HCT116 (cell line): ENCODE measurements around the gene SSR1. TPM values are rescaled to one million over a fixed set of nuclear protein-coding genes. Genes with fewer than 3 reads are reported as not detected.

Experiments
- ATAC-seq: fragments of 200-7000 bp; cut with Tn5 transposase; 2 replicates; pipeline ENCODE4 v1.9.1; 2020; ENCODE audit warnings: mild to moderate bottlenecking, moderate library complexity
- BruUV-seq: library from RNA; stranded (reverse); fragments of 400-500 nt; replicated peaks from 2 replicates; lab custom pipeline; 2021; lab: Mats Ljungman, UMichigan
- CTCF ChIA-PET: fragments of 300-600 bp; sonication (Branson Sonifier 250); formaldehyde crosslinking; loops from one replicate; lab custom pipeline; 2021; ENCODE audit warnings: antibody characterized with exemption; lab: Charles Lee
- POLR2A ChIA-PET: fragments of 300-600, 350-600 bp; sonication (Branson Sonifier 250); formaldehyde crosslinking; loops from one replicate; lab custom pipeline; 2021; ENCODE audit warnings: antibody characterized with exemption; lab: Charles Lee
- RAD21 ChIA-PET, 2 experiments: fragments of 300-600 bp; sonication (Branson Sonifier 250); formaldehyde crosslinking; loops; one replicate each; lab custom pipeline; 2023; ENCODE audit warnings: low total read pairs in 2 of 2; ENCODE audit not compliant: uncharacterized antibody in 2 of 2, unreplicated experiment in 2 of 2, low non-redundant PET in 1 of 2; lab: Charles Lee
- DNase-seq: peaks from one replicate; pipeline ENCODE4 v3.0.0-alpha.2; 2010; ENCODE audit warnings: low read depth, low spot score
- H2AFZ ChIP-seq: fragments of 200-600 bp; shearing (Covaris generic), sonication (generic); 2 replicates; pipeline ENCODE4 v1.6.1; 2017; ENCODE audit warnings: low read depth, mixed run types, mixed read lengths, antibody characterized with exemption, low read length; ENCODE audit not compliant: poor library complexity, severe bottlenecking
- H3K27ac ChIP-seq: 2 replicates; pipeline ENCODE4 v1.5.1; 2012; ENCODE audit warnings: low read depth, low read length
- H3K27me3 ChIP-seq: fragments of 200-600 bp; sonication (generic); 2 replicates; pipeline ENCODE4 v1.6.1; 2016; ENCODE audit warnings: mixed run types, low read length, mixed read lengths; ENCODE audit not compliant: insufficient read depth
- H3K36me3 ChIP-seq, 2 experiments: fragments of 200-500 bp in 1 of 2; fragments of 200-600 bp in 1 of 2; sonication (Bioruptor generic) in 1 of 2; sonication (generic) in 1 of 2; 2 replicates each; pipeline versions ENCODE4 v1.5.1 to v1.6.1; 2014 to 2016; ENCODE audit warnings: low read length in 2 of 2, inconsistent platforms in 1 of 2, mixed read lengths in 1 of 2, mixed run types in 1 of 2; ENCODE audit not compliant: insufficient read depth in 2 of 2, control insufficient read depth in 1 of 2
- H3K4me1 ChIP-seq, 2 experiments: fragments of 200-600 bp in 1 of 2; sonication (generic) in 1 of 2; 2 replicates each; pipeline versions ENCODE4 v1.5.1 to v1.6.1; 2012 to 2017; ENCODE audit warnings: low read length in 2 of 2, inconsistent platforms in 1 of 2, mild to moderate bottlenecking in 1 of 2, mixed read lengths in 1 of 2, mixed run types in 1 of 2, moderate library complexity in 1 of 2; ENCODE audit not compliant: insufficient read depth in 2 of 2, control insufficient read depth in 1 of 2
- H3K4me2 ChIP-seq: fragments of 200-600 bp; sonication (generic); 2 replicates; pipeline ENCODE4 v1.6.1; 2017; ENCODE audit warnings: mixed run types, low read length, mixed read lengths
- H3K4me3 ChIP-seq, 2 experiments: fragments of 200-600 bp in 1 of 2; sonication (generic) in 1 of 2; replicated peaks in 1 of 2; 2 replicates each; pipeline ENCODE4 v1.5.1; 2011 to 2016; ENCODE audit warnings: low read length in 2 of 2, control low read depth in 1 of 2, low read depth in 1 of 2, mild to moderate bottlenecking in 1 of 2, mixed read lengths in 1 of 2, mixed run types in 1 of 2
- H3K79me2 ChIP-seq: fragments of 200-600 bp; sonication (generic); 2 replicates; pipeline ENCODE4 v1.6.1; 2017; ENCODE audit warnings: mild to moderate bottlenecking, mixed run types, low read length, moderate library complexity, mixed read lengths; ENCODE audit not compliant: insufficient read depth
- H3K9ac ChIP-seq: fragments of 200-600 bp; sonication (generic); 2 replicates; pipeline ENCODE4 v1.6.1; 2016; ENCODE audit warnings: low read length, mixed read lengths
- H3K9me2 ChIP-seq: fragments of 200-600 bp; sonication (generic), shearing (Covaris generic); 2 replicates; pipeline ENCODE4 v1.6.1; 2017; ENCODE audit warnings: mixed run types, mild to moderate bottlenecking, moderate library complexity; ENCODE audit not compliant: insufficient read depth
- H3K9me3 ChIP-seq, 2 experiments: fragments of 200-500 bp in 1 of 2; fragments of 200-600 bp in 1 of 2; sonication (Bioruptor generic) in 1 of 2; sonication (generic) in 1 of 2; 2 replicates each; pipeline ENCODE4 v1.6.1; 2014 to 2017; ENCODE audit warnings: low read length in 2 of 2, mixed read lengths in 2 of 2, inconsistent platforms in 1 of 2, low read depth in 1 of 2, mild to moderate bottlenecking in 1 of 2, mixed run types in 1 of 2, moderate library complexity in 1 of 2; ENCODE audit not compliant: control insufficient read depth in 1 of 2, insufficient read depth in 1 of 2
- H4K20me1 ChIP-seq: fragments of 200-600 bp; sonication (generic), shearing (Covaris generic); 2 replicates; pipeline ENCODE4 v1.6.1; 2017; ENCODE audit warnings: mixed run types, mild to moderate bottlenecking, moderate library complexity; ENCODE audit not compliant: insufficient read depth
- EGR1 ChIP-seq: IDR thresholded peaks from 2 replicates; pipeline ENCODE4 v1.6.1; 2012; ENCODE audit warnings: low read depth
- ELF1 ChIP-seq: IDR thresholded peaks from 2 replicates; pipeline ENCODE4 v1.6.1; 2012; ENCODE audit warnings: low read depth, borderline replicate concordance
- EZH2 ChIP-seq: fragments of 200-600 bp; sonication (generic); IDR thresholded peaks from 2 replicates; pipeline ENCODE4 v1.6.1; 2017; ENCODE audit warnings: antibody characterized with exemption, mixed run types
- EZH2phosphoT487 ChIP-seq: fragments of 200-600 bp; IDR thresholded peaks from 2 replicates; pipeline ENCODE4 v1.6.1; 2018; ENCODE audit warnings: antibody characterized with exemption, borderline replicate concordance
- FOSL1 ChIP-seq: IDR thresholded peaks from 2 replicates; pipeline ENCODE4 v1.6.1; 2012; ENCODE audit warnings: low read depth
- POLR2AphosphoS5 ChIP-seq: IDR thresholded peaks from 2 replicates; pipeline ENCODE4 v1.6.1; 2011; ENCODE audit warnings: mild to moderate bottlenecking, low read depth, low read length, moderate library complexity
- SIN3A ChIP-seq: IDR thresholded peaks from 2 replicates; pipeline ENCODE4 v1.6.1; 2012; ENCODE audit warnings: low read depth
- TCF7L2 ChIP-seq: IDR thresholded peaks from 2 replicates; pipeline ENCODE4 v1.7.0; 2011; ENCODE audit warnings: borderline replicate concordance, inconsistent platforms; ENCODE audit not compliant: insufficient read depth, insufficient read length; ENCODE audit errors: extremely low read depth
- YY1 ChIP-seq: IDR thresholded peaks from 2 replicates; pipeline ENCODE4 v1.6.1; 2011; ENCODE audit warnings: low read length, low read depth, moderate library complexity, mild to moderate bottlenecking; ENCODE audit not compliant: insufficient replicate concordance; ENCODE audit errors: extremely low read depth
- ZFX ChIP-seq: fragments of 450-650 bp; IDR thresholded peaks from 2 replicates; pipeline ENCODE4 v1.6.1; 2017
- ZNF274 ChIP-seq: fragments of 200-500 bp; sonication (Bioruptor generic); IDR thresholded peaks from 2 replicates; pipeline ENCODE4 v1.6.1; 2014; ENCODE audit warnings: mild to moderate bottlenecking, low read depth, low read length, inconsistent platforms
- intact Hi-C: fragments of 100-400 bp; cut with micrococcal nuclease; formaldehyde crosslinking; loops from 2 replicates; pipeline ENCODE4 v1.10.0; 2022
- total RNA-seq: library from RNA; stranded (reverse); gene quantifications from one replicate; pipeline ENCODE4 v1.2.1, GENCODE V29; 2021; ENCODE audit not compliant: unreplicated experiment
- TF ChIP-seq, protein P1 (sequence below): IDR thresholded peaks from 2 replicates; pipeline ENCODE4 v1.6.1; 2012
- TF ChIP-seq, protein P2 (sequence below), 3 experiments: fragments of 200-600 bp in 1 of 3; sonication (generic) in 1 of 3; IDR thresholded peaks in 2 of 3; conservative IDR thresholded peaks in 1 of 3; 2 replicates each; pipeline ENCODE4 v1.5.1; 2012 to 2017; ENCODE audit warnings: low read depth in 2 of 3, low read length in 2 of 3, antibody characterized with exemption in 1 of 3, borderline replicate concordance in 1 of 3, control low read depth in 1 of 3, mild to moderate bottlenecking in 1 of 3, mixed read lengths in 1 of 3, mixed run types in 1 of 3, moderate library complexity in 1 of 3; ENCODE audit not compliant: insufficient read depth in 1 of 3
- TF ChIP-seq, protein P3 (sequence below): IDR thresholded peaks from 2 replicates; pipeline ENCODE4 v1.6.1; 2012; ENCODE audit warnings: low read depth

SSR1 gene
- total RNA-seq, 1 experiment from 2014 or later = 127 TPM

DNA sequence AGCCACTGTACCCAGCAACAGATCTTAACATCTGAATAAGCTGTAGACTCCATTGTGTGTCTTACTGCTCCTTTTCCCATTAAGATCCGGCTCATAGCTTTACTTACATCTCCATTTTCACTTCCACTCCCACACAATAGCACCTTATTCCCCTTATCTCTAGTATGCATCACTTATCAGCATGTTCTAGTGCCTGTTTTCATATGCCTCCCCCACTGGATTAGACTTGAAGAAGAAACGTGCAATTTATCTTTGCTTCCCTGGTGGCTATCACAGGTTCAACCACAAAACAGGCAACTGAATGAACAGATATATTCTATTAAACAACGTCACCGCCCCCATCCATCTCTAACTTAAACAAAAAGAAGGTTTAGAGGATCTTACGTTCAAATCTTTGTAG is 12.1 kb downstream of the SSR1 start:
- H3K4me1 ChIP-seq = no peaks in the 10 kb centered on the region
- peaks cover 53 to 70% of the 10 kb centered on the region in 2 experiments for H3K36me3 ChIP-seq
- intact Hi-C loops = no loop called here
- H3K27me3 ChIP-seq = no peaks in the 10 kb centered on the region
- ATAC-seq (no peak), DNase-seq (no peak)
- H3K9me2 ChIP-seq = no peaks in the 10 kb centered on the region
- ChIA-PET RAD21 (no interaction called here), POLR2A (no interaction called here), CTCF (no interaction called here)
- no peak overlapping the region for H3K9ac ChIP-seq
- no peak overlapping the region for H3K4me3 ChIP-seq
- H3K79me2 ChIP-seq = peaks cover 81% of the 10 kb centered on the region
- H2AFZ ChIP-seq = no peak overlapping the region
- H3K4me2 ChIP-seq = no peak overlapping the region
- no TSS peak for BruUV-seq
- TF ChIP-seq POLR2AphosphoS5 (no peak), SIN3A (no peak), ZFX (no peak), TCF7L2 (no peak), ELF1 (no peak), EZH2phosphoT487 (no peak), FOSL1 (no peak), EGR1 (no peak)
- H3K27ac ChIP-seq = no peak overlapping the region
- H4K20me1 ChIP-seq = peaks cover 3% of the 10 kb centered on the region; the same call in 1 of the 2 replicates
- H3K9me3 ChIP-seq = no peaks in the 10 kb centered on the region

DNA sequence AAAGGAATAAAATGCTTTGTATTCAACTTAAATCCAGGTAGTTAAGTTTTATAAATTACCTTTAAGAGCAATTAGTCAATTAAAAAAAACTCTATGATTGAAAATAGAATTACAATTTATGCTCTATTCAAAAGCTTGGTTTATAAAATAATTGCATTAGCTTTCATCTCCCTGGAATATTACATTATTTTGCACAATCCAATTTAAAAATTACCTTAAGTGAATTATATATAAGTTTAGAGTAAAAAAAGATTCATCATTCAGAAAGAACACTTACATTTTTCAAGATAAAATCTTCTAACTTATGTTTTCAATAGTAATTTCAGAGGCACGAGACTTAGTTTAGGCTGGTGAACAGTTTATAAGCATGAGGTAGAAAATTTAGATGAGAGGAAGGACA is 14.9 kb downstream of the SSR1 start:
- intact Hi-C loops = loop anchor here (5.0 kb wide), 1 partner anchor 104 kb away; no protein-coding TSS in a partner anchor
- Histone ChIP-seq H3K4me1 (no peaks in the 10 kb centered on the region), H3K9me2 (no peaks in the 10 kb centered on the region), H3K27ac (no peak overlapping the region), H4K20me1 (peaks cover 3% of the 10 kb centered on the region; the same call in 1 of the 2 replicates), H3K36me3 (peaks cover 49 to 73% of the 10 kb centered on the region in 2 experiments), H3K79me2 (peaks cover 73% of the 10 kb centered on the region), H2AFZ (no peak overlapping the region), H3K9me3 (no peaks in the 10 kb centered on the region), H3K4me2 (no peak overlapping the region), H3K4me3 (no peak overlapping the region), H3K27me3 (no peaks in the 10 kb centered on the region), H3K9ac (no peak overlapping the region)
- no peak for ATAC-seq
- DNase-seq = no peak
- RAD21 ChIA-PET = no interaction called here
- no TSS peak for BruUV-seq
- CTCF ChIA-PET = no interaction called here
- POLR2A ChIA-PET = no interaction called here
- TF ChIP-seq, protein P1, sequence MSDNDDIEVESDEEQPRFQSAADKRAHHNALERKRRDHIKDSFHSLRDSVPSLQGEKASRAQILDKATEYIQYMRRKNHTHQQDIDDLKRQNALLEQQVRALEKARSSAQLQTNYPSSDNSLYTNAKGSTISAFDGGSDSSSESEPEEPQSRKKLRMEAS = no peak
- TF ChIP-seq, protein P2, sequence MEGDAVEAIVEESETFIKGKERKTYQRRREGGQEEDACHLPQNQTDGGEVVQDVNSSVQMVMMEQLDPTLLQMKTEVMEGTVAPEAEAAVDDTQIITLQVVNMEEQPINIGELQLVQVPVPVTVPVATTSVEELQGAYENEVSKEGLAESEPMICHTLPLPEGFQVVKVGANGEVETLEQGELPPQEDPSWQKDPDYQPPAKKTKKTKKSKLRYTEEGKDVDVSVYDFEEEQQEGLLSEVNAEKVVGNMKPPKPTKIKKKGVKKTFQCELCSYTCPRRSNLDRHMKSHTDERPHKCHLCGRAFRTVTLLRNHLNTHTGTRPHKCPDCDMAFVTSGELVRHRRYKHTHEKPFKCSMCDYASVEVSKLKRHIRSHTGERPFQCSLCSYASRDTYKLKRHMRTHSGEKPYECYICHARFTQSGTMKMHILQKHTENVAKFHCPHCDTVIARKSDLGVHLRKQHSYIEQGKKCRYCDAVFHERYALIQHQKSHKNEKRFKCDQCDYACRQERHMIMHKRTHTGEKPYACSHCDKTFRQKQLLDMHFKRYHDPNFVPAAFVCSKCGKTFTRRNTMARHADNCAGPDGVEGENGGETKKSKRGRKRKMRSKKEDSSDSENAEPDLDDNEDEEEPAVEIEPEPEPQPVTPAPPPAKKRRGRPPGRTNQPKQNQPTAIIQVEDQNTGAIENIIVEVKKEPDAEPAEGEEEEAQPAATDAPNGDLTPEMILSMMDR (IDR thresholded peaks at IDR 0.05 in 2 of 3, conservative IDR thresholded peaks at IDR 0.05 in 1 of 3; ENCODE audit: borderline replicate concordance in 1 of 3, insufficient read depth in 1 of 3, low read depth in 2 of 3, low read length in 2 of 3) = no peak
- TF ChIP-seq EZH2 (no peak), ZNF274 (no peak), ELF1 (no peak), YY1 (no peak)
- TF ChIP-seq, protein P3, sequence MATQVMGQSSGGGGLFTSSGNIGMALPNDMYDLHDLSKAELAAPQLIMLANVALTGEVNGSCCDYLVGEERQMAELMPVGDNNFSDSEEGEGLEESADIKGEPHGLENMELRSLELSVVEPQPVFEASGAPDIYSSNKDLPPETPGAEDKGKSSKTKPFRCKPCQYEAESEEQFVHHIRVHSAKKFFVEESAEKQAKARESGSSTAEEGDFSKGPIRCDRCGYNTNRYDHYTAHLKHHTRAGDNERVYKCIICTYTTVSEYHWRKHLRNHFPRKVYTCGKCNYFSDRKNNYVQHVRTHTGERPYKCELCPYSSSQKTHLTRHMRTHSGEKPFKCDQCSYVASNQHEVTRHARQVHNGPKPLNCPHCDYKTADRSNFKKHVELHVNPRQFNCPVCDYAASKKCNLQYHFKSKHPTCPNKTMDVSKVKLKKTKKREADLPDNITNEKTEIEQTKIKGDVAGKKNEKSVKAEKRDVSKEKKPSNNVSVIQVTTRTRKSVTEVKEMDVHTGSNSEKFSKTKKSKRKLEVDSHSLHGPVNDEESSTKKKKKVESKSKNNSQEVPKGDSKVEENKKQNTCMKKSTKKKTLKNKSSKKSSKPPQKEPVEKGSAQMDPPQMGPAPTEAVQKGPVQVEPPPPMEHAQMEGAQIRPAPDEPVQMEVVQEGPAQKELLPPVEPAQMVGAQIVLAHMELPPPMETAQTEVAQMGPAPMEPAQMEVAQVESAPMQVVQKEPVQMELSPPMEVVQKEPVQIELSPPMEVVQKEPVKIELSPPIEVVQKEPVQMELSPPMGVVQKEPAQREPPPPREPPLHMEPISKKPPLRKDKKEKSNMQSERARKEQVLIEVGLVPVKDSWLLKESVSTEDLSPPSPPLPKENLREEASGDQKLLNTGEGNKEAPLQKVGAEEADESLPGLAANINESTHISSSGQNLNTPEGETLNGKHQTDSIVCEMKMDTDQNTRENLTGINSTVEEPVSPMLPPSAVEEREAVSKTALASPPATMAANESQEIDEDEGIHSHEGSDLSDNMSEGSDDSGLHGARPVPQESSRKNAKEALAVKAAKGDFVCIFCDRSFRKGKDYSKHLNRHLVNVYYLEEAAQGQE = no peak
